Measurements from ENCODE around the gene DAZL.

GRCh38 chr3:16616083-16616482 is 10.9 kb upstream of the DAZL start:
- TF ChIP-seq TAF1 (IDR thresholded peaks at IDR 0.05; ENCODE audit: low read depth) (no peak), EP300 (IDR thresholded peaks at IDR 0.05; ENCODE audit: borderline replicate concordance) (no peak), FOXM1 (IDR thresholded peaks at IDR 0.05; ENCODE audit: borderline replicate concordance, low read depth) (no peak), CREB1 (IDR thresholded peaks at IDR 0.05; ENCODE audit: low read depth) (no peak), MAX (IDR thresholded peaks at IDR 0.05) (no peak), REST (IDR thresholded peaks at IDR 0.05; ENCODE audit: low read depth) (no peak), NFIC (IDR thresholded peaks at IDR 0.05) (no peak), CEBPB (IDR thresholded peaks at IDR 0.05) (no peak), TCF12 (IDR thresholded peaks at IDR 0.05; ENCODE audit: low read depth) (no peak), TEAD4 (IDR thresholded peaks at IDR 0.05) (no peak), USF1 (IDR thresholded peaks at IDR 0.05) (no peak)

All from Ishikawa (cell line).